ENCODE measurements around the gene ZNF414. TPM values are rescaled to one million over a fixed set of nuclear protein-coding genes. Genes with fewer than 3 reads are reported as not detected.

ZNF414 gene
- total RNA-seq, 1 donor from 2014 or later = 23.6 TPM

DNA sequence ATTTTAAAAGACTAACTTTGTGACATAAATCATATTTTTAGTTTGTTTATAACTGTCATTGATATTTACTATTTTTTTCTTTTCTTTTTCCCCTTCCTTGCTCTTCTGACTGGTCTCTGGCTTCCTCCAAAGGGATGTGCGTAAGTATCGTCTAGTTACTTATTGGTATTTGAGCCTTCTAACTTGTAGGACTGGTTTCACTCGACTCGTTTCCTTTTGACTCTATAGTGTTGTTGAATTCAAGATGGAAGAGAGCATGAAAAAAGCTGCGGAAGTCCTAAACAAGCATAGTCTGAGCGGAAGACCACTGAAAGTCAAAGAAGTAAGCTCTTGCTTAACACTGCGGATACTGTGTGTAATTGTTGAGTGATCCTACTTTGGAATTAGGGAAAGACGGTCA, 50.6 kb downstream of the ZNF414 start:
- no peak for DNase-seq (ENCODE audit: low spot score)
- H3K4me1 Mint-ChIP-seq (ENCODE audit: low read depth) = peaks cover 11% of the 10 kb centered on the region
- H3K27ac Mint-ChIP-seq = no peak overlapping the region
- H3K36me3 Mint-ChIP-seq (ENCODE audit: low read depth) = peaks cover 81% of the 10 kb centered on the region
- no peaks in the 10 kb centered on the region for H3K9me3 Mint-ChIP-seq
- H3K27me3 Mint-ChIP-seq (ENCODE audit: low read depth) = no peaks in the 10 kb centered on the region
- no peak overlapping the region for H3K4me3 Mint-ChIP-seq (ENCODE audit: low read depth)
- intact Hi-C loops (cut with micrococcal nuclease) = no loop called here

DNA sequence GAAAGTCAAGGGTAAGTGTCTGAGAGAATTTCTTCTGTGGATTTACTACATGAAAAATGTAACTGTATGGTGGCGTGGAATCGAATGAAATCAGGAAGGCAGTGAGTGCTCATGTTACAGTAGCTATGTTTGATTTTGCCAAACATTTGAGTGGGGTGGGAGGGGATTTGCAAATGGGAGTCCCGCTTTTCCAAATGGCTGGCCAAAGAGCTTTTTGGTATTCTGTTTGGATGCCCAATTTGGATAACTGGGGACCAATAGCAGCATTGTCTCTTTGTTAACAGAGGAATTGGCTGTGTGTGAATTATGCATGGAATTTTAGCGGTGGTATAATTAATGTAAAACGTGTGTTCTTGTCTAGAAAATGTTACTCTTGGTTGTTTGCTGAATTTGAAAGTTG, 51.4 kb downstream of the ZNF414 start:
- no peaks in the 10 kb centered on the region for H3K9me3 Mint-ChIP-seq
- no peak for DNase-seq (ENCODE audit: low spot score)
- no peak overlapping the region for H3K4me3 Mint-ChIP-seq (ENCODE audit: low read depth)
- no peaks in the 10 kb centered on the region for H3K27me3 Mint-ChIP-seq (ENCODE audit: low read depth)
- peaks cover 81% of the 10 kb centered on the region for H3K36me3 Mint-ChIP-seq (ENCODE audit: low read depth)
- no peak overlapping the region for H3K27ac Mint-ChIP-seq
- peaks cover 19% of the 10 kb centered on the region for H3K4me1 Mint-ChIP-seq (ENCODE audit: low read depth)
- intact Hi-C loops (cut with micrococcal nuclease) = no loop called here

DNA sequence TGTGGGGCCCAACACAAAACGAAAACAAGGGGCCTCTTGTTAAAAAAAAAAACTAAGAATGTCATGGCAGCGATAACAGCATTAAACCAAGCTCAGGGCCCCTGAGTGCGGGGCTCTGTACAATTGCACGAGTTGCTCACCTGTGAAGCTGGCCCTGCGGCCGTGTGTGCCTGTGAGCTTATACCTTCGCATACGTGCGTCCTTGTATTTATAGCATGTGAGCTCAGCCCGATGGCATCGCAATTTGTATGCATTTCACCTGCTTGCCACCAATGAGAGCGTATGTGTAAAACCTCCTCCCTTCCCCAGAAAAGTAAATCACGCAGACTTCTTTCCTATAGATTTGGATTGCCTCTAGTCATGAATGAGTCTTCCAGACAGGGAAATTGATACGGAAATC, 52.1 kb downstream of the ZNF414 start:
- Mint-ChIP-seq H3K4me1 (ENCODE audit: low read depth) (peaks cover 21% of the 10 kb centered on the region), H3K27me3 (ENCODE audit: low read depth) (no peaks in the 10 kb centered on the region), H3K9me3 (no peaks in the 10 kb centered on the region), H3K27ac (no peak overlapping the region), H3K36me3 (ENCODE audit: low read depth) (peaks cover 79% of the 10 kb centered on the region), H3K4me3 (ENCODE audit: low read depth) (no peak overlapping the region)
- DNase-seq (ENCODE audit: low spot score) = no peak
- intact Hi-C loops (cut with micrococcal nuclease) = no loop called here

DNA sequence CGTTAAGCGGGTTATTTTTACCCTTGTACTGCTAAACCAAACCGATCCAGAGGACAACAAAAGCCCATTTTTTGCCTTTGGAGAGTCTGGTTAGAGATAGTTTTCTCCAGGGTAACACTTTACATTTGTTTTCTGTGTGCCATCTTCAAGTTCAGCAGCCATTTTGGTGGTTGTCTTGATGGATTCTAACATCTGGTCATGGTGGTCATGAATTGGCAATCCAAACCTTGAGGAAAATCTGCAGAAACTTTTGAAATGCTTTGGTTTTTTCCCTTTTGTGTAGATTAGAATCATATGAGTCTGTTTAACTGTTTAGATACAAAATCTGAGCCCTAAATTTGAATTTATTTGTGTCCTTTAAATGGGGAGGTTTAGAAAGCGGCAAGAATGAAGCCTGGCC, 52.6 kb downstream of the ZNF414 start:
- intact Hi-C loops (cut with micrococcal nuclease) = no loop called here
- DNase-seq (ENCODE audit: low spot score) = no peak
- Mint-ChIP-seq H3K4me3 (ENCODE audit: low read depth) (no peak overlapping the region), H3K4me1 (ENCODE audit: low read depth) (peaks cover 26% of the 10 kb centered on the region), H3K36me3 (ENCODE audit: low read depth) (peaks cover 80% of the 10 kb centered on the region), H3K27me3 (ENCODE audit: low read depth) (no peaks in the 10 kb centered on the region), H3K27ac (no peak overlapping the region), H3K9me3 (no peaks in the 10 kb centered on the region)

DNA sequence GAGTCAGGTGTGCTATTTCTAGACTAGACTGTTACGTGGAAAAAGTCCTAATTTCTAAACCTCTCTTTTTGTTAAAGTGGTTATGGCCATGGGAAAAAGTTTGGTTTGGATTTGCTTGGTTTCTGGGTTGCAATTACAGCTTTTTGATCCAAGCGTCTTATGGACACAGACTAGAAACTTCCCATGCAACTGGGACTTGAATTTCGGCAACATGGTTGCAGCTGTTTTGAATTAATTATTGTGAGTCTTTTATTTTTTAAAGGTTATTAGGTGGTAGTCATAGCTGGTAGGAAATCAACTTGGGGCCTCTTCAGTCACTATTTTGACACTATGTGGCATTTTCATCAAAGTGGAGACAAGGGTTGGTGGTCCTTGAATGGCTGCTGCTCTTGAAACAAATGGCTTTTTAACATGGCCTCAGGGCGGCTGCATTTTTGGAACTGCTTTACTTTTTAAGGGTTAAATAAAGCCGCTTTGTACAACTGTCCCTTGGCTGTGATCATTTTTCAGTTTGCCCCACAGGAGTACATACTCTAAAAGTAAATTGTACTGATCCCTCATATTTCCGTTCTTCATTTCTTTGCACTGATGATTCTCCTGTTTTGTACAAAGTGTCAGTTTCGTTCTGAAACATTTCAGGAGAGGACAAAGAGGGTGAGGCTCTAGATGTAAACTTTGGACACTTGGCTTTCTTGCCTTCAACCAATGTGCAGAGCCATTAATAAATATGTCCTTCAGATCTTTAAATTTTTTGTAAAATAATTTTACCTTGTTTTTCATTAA, 53.3 kb downstream of the ZNF414 start:
- H3K27ac Mint-ChIP-seq = no peak overlapping the region
- no peaks in the 10 kb centered on the region for H3K9me3 Mint-ChIP-seq
- H3K27me3 Mint-ChIP-seq (ENCODE audit: low read depth) = no peaks in the 10 kb centered on the region
- DNase-seq (ENCODE audit: low spot score) = no peak
- no peak overlapping the region for H3K4me3 Mint-ChIP-seq (ENCODE audit: low read depth)
- intact Hi-C loops (cut with micrococcal nuclease) = no loop called here
- H3K36me3 Mint-ChIP-seq (ENCODE audit: low read depth) = peaks cover 80% of the 10 kb centered on the region
- H3K4me1 Mint-ChIP-seq (ENCODE audit: low read depth) = peaks cover 31% of the 10 kb centered on the region

Other genes starting within 250 kb of the ZNF414 start
- gene CD320, start 205.8 kb downstream of the ZNF414 start, total RNA-seq = 90.0 and 90.2 TPM in 2 replicates
- gene NDUFA7, start 192.8 kb downstream of the ZNF414 start, total RNA-seq = 48.6 and 54.5 TPM in 2 replicates
- gene RPS28, start 192.7 kb downstream of the ZNF414 start, total RNA-seq = 1,945 and 1,967 TPM in 2 replicates
- gene KANK3, start 170.9 kb downstream of the ZNF414 start, total RNA-seq = 0.89 and 1.7 TPM in 2 replicates
- 7.1 and 7.4 TPM in 2 replicates for gene ANGPTL4, start 150.0 kb downstream of the ZNF414 start, total RNA-seq
- 85.9 and 86.1 TPM in 2 replicates for gene RAB11B, start 123.8 kb downstream of the ZNF414 start, total RNA-seq
- gene MARCHF2, start 100.9 kb downstream of the ZNF414 start, total RNA-seq = 10.2 and 13.0 TPM in 2 replicates
- gene HNRNPM, start 69.2 kb downstream of the ZNF414 start, total RNA-seq = 336 and 347 TPM in 2 replicates
- 0.43 and 0.83 TPM in 2 replicates for gene PRAM1, start 11.5 kb downstream of the ZNF414 start, total RNA-seq
- gene MYO1F, start 63.3 kb upstream of the ZNF414 start, total RNA-seq = 43.9 and 47.4 TPM in 2 replicates
- gene ADAMTS10, start 96.5 kb upstream of the ZNF414 start, total RNA-seq = 0.71 and 0.80 TPM in 2 replicates
- not detected in 2 replicates for gene NFILZ, start 116.5 kb upstream of the ZNF414 start, total RNA-seq
- not detected in 2 replicates for gene ACTL9, start 184.6 kb upstream of the ZNF414 start, total RNA-seq
- gene OR2Z1, start 207.5 kb upstream of the ZNF414 start, total RNA-seq = not detected in 2 replicates

All from activated T-helper 2 cell treated with anti-CD3 and anti-CD28 coated beads, Interferon-gamma antibody, Interleukin-2, Interleukin-4, amounts not matched to agents 10 μg/mL and 5 μg/mL and 100 μg/mL, durations not matched to agents 14 hours and 24 hours and 36 hours (primary cell).